Suprapubic skin (tissue), 4 donors: ENCODE results near the gene TMEM259. TPM values are rescaled to one million over a fixed set of nuclear protein-coding genes. Genes with fewer than 3 reads are reported as not detected.

ENCODE experiments used
- DNase-seq, 2 donors: peaks; one replicate each; pipeline ENCODE4 v3.0.0-alpha.2; 2019; ENCODE audit warnings: low spot score in 2 of 2
- H3K27ac ChIP-seq: fragments of 200-600 bp; sonication (generic); one replicate; pipeline ENCODE4 v1.5.1; 2019
- H3K27me3 ChIP-seq: fragments of 200-600 bp; sonication (generic); one replicate; pipeline ENCODE4 v1.5.1; 2019
- H3K36me3 ChIP-seq: fragments of 200-600 bp; sonication (generic); one replicate; pipeline ENCODE4 v1.5.1; 2019
- H3K4me1 ChIP-seq: fragments of 200-600 bp; sonication (generic); one replicate; pipeline ENCODE4 v1.5.1; 2019
- H3K4me3 ChIP-seq: fragments of 200-600 bp; sonication (generic); one replicate; pipeline ENCODE4 v1.5.1; 2019; ENCODE audit warnings: mild to moderate bottlenecking
- H3K9me3 ChIP-seq: fragments of 200-600 bp; sonication (generic); one replicate; pipeline ENCODE4 v1.5.1; 2019
- CTCF ChIP-seq, 2 donors: fragments of 200-600 bp in 1 of 2; fragments of 450-650 bp in 1 of 2; sonication (generic) in 1 of 2; IDR thresholded peaks; one replicate each; pipeline ENCODE4 v1.5.1; 2016 to 2019; ENCODE audit warnings: antibody characterized with exemption in 2 of 2, mild to moderate bottlenecking in 1 of 2, moderate library complexity in 1 of 2
- EP300 ChIP-seq: sonication (generic); formaldehyde crosslinking; IDR thresholded peaks from one replicate; pipeline ENCODE4 v1.6.1; 2017; ENCODE audit warnings: antibody characterized with exemption
- POLR2A ChIP-seq, 2 donors: fragments of 450-650 bp; IDR thresholded peaks; one replicate each; pipeline ENCODE4 v1.6.1; 2017; ENCODE audit warnings: antibody characterized with exemption in 2 of 2, mild to moderate bottlenecking in 2 of 2, moderate library complexity in 2 of 2
- POLR2AphosphoS5 ChIP-seq, 3 donors: sonication (generic); formaldehyde crosslinking; IDR thresholded peaks; one replicate each; pipeline ENCODE4 v1.6.1; 2017; ENCODE audit warnings: antibody characterized with exemption in 3 of 3
- WGBS: methylation state at CpG from one replicate; pipeline ENCODE4 v1.1.5; 2018; 5-methylcytosine and 5-hydroxymethylcytosine counted together
- total RNA-seq, 4 donors: library from RNA; depleted of rRNA; stranded (reverse); fragments of >200 nt; gene quantifications; one replicate each; pipeline ENCODE4 v1.1.0, GENCODE V29; 2016

The TMEM259 gene
- total RNA-seq, 4 donors from 2014 or later = 165 to 349 (median 243) TPM

- no peak for DNase-seq
- peaks cover 37% of the 10 kb centered on the region for H3K4me1 ChIP-seq
- H3K27me3 ChIP-seq = peaks cover 19% of the 10 kb centered on the region
- no peak for TF ChIP-seq POLR2A (IDR thresholded peaks at IDR 0.05)
- no peak for TF ChIP-seq EP300
- no peak for TF ChIP-seq CTCF (IDR thresholded peaks at IDR 0.05)
- no peak for TF ChIP-seq POLR2AphosphoS5 (IDR thresholded peaks at IDR 0.05)
- 79% methylated on average over 14 of the region's 37 CpGs for WGBS
- H3K9me3 ChIP-seq = no peaks in the 10 kb centered on the region
- H3K4me3 ChIP-seq = no peak overlapping the region
- H3K36me3 ChIP-seq = peaks cover 11% of the 10 kb centered on the region
- no peak overlapping the region for H3K27ac ChIP-seq
These were observed 42.3 kb upstream of the TMEM259 start for GRCh38 chr19:1063030-1063908.

- Histone ChIP-seq H3K4me1 (peaks cover 32% of the 10 kb centered on the region), H3K36me3 (peaks cover 11% of the 10 kb centered on the region), H3K27ac (no peak overlapping the region), H3K27me3 (peaks cover 13% of the 10 kb centered on the region), H3K9me3 (no peaks in the 10 kb centered on the region), H3K4me3 (no peak overlapping the region)
- TF ChIP-seq CTCF (IDR thresholded peaks at IDR 0.05) (no peak), EP300 (no peak), POLR2A (IDR thresholded peaks at IDR 0.05) (no peak), POLR2AphosphoS5 (IDR thresholded peaks at IDR 0.05) (no peak)
- DNase-seq = no peak
- 82% methylated on average over 17 of the region's 17 CpGs for WGBS
These were observed 41.6 kb upstream of the TMEM259 start for GRCh38 chr19:1062387-1063029.

GRCh38 chr19:1061987-1062386, 41.1 kb upstream of the TMEM259 start:
- 81% methylated on average over 9 of the region's 20 CpGs for WGBS
- Histone ChIP-seq H3K9me3 (peaks cover 5% of the 10 kb centered on the region), H3K36me3 (peaks cover 15% of the 10 kb centered on the region), H3K4me1 (peaks cover 27% of the 10 kb centered on the region), H3K4me3 (no peak overlapping the region), H3K27ac (no peak overlapping the region), H3K27me3 (peaks cover 8% of the 10 kb centered on the region)
- DNase-seq = no peak
- TF ChIP-seq CTCF (IDR thresholded peaks at IDR 0.05) (no peak), EP300 (no peak), POLR2AphosphoS5 (IDR thresholded peaks at IDR 0.05) (no peak), POLR2A (IDR thresholded peaks at IDR 0.05) (no peak)

GRCh38 chr19:1060689-1061088, 39.8 kb upstream of the TMEM259 start:
- Histone ChIP-seq H3K4me3 (no peak overlapping the region), H3K27ac (no peak overlapping the region), H3K4me1 (peaks cover 14% of the 10 kb centered on the region), H3K36me3 (peaks cover 28% of the 10 kb centered on the region), H3K9me3 (peaks cover 12% of the 10 kb centered on the region), H3K27me3 (no peaks in the 10 kb centered on the region)
- no peak for DNase-seq
- WGBS = 86% methylated on average over 5 of the region's 5 CpGs
- no peak for TF ChIP-seq POLR2A (IDR thresholded peaks at IDR 0.05)
- no peak for TF ChIP-seq CTCF (IDR thresholded peaks at IDR 0.05)
- no peak for TF ChIP-seq POLR2AphosphoS5 (IDR thresholded peaks at IDR 0.05)
- TF ChIP-seq EP300 = no peak

- H3K9me3 ChIP-seq = peaks cover 13% of the 10 kb centered on the region
These were observed 37.2 kb upstream of the TMEM259 start for GRCh38 chr19:1058112-1058511.

More at GRCh38 chr19:1058112-1058511, 37.2 kb upstream of the TMEM259 start:
- Histone ChIP-seq H3K4me1 (no peaks in the 10 kb centered on the region), H3K4me3 (no peak overlapping the region), H3K27ac (no peak overlapping the region), H3K27me3 (no peaks in the 10 kb centered on the region), H3K36me3 (peaks cover 39% of the 10 kb centered on the region)
- WGBS = 86% methylated on average over 4 of the region's 5 CpGs
- DNase-seq = no peak
- no peak for TF ChIP-seq CTCF (IDR thresholded peaks at IDR 0.05)
- no peak for TF ChIP-seq POLR2AphosphoS5 (IDR thresholded peaks at IDR 0.05)
- TF ChIP-seq EP300 = no peak
- no peak for TF ChIP-seq POLR2A (IDR thresholded peaks at IDR 0.05)
